NCI-H526 (cell line): Measurements from ENCODE around the gene COMMD4.
A peak's percentile ranks its signal among the peaks of the same experiment; 100 is the strongest.

Experiments used
- DNase-seq, 2 experiments: peaks; one replicate each; lab custom pipeline; 2025; lab: John Stamatoyannopoulos, UW

The COMMD4 gene

DNA sequence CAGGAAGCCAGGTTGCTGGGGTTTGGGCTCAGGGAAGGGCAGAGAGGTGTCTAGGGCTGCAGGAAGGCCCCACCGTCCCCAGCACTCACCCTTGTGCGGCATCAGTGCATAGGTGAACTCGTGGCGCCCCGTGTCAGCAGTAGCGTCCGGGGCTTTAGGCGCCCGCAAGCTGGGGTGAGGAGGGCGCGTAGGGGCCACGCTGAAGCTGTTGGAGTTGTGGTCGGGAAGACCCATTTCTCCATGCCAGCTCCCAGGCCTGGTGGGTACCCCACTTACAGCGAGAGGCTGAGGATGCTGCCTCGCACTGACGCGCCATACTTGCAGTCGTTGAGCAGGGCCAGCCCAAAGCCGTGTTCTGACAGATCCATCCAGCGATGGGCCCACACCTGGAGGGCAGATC lies 20.7 kb downstream of the COMMD4 start:
- no peak for DNase-seq

DNA sequence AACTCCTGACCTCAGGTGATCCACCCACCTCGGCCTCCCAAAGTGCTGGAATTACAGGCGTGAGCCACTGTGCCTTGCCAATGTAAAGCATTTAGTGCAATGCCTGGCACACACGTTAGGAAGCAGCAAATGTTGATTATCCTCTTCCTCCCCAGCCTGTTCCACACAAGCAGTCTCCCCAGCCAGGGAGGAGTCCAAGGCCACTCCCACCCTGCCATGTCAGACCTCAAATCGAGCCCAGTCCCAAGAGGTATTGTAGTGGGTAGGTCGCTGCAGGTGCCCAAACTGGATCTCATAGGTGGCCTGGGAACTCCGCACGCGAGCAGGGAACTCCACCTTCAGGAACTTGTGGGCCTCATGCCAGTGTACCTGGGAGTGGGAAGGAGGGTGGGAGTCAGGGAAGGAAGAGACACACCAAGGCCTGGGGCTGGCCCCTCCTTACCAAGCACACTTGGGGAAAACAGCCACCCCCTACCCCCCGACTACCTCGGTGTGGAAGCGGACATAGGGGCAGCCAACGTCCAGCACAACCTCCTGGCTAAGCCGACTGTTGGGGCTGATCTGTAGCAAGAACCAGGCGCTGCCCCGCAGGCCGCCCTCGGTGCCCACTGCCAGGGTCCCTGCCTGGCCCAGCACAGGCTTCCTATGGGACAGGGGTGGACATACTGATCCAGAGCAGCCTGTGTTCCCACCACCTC lies 22.3 kb downstream of the COMMD4 start:
- DNase-seq, result no peak

GRCh38 chr15:75358771-75359536 lies 23.1 kb downstream of the COMMD4 start:
- DNase-seq, result no peak

DNA sequence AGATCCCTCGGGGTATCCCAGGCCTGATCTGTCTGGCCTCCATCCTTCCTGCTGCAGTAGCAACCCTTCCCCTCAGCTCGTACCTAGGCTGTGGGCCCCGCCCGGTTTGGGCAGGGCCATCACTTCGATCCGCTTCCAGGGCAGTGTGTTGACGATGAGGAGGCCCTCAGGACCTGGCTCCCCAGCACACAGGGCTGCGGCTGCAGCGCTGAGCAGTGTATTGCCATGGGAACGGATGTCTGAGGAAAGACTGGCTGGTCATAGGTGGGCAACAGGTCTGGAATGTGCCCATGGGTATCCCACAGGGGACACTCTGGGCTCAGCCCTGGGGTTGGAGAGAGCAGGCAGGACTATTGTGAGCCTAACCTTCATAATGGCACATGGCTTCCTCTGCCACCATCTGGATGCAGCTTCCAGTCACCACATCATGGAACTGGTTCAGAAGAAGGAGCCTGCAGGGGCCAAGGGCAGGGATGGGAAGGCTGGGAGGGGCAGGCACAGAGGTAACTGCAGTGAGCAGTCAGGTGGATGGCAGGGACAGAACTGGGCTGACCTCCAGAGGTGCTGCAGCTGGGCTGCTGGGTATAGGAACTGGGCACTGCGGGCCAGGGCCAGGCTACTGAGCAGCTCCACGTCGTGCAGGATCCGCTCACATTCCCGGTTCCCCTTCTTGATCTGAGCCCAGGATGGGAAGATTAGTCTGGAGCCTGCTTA lies 23.8 kb downstream of the COMMD4 start:
- DNase-seq, result no peak

GRCh38 chr15:75360391-75360790 lies 24.5 kb downstream of the COMMD4 start:
- no peak for DNase-seq

DNA sequence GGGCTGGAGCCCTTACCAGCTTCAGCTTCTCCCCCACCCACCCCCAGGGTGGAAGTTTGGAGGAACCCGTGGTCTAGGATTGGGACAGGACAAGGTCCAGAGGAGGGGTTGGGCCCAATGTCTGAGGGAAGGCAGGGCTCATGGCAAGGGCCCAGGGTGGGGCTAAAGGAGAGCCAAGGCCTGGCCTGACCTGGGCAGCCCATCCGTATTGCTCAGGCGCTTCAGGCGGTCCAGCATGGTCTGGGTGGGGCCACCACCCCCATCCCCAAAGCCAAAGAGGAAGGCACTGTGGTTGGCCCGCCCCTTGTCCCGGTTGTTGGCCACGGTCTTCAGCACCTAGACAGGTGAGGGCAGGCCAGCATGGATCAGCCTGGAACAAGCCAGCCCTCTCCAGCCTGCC lies 25.0 kb downstream of the COMMD4 start:
- DNase-seq, result no peak

DNA sequence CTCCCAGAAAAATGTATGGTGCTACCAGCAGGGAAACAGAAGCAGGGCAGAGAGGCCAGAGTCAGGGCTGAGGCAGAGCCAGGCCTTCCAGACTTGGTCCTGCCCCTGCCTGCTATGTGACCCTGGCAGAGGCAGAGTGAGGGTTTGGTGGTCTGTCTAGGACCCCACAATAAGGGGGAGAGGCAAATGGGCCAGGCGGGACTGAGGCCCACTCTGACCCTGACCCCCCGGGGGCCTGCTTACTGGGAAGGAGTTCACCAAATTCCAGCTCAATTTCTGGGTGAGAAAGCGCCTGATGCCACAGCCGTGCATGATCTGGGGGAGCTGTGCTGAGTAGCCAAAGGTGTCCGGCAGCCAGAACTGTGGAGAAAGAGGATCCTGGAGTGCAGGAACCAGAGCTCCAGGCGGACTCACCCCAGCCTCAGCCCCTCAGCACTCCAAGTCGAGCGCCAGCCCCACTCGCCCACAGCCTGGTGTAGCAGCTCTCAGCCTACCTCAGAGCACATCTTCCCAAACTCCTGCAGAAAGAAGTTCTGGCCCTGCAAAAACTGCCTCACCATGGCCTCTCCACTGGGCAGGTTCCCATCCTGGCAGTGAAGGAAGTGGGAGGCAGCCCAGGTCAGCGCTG lies 25.6 kb downstream of the COMMD4 start:
- no peak for DNase-seq

GRCh38 chr15:75361989-75362641 lies 26.3 kb downstream of the COMMD4 start:
- DNase-seq, result no peak

DNA sequence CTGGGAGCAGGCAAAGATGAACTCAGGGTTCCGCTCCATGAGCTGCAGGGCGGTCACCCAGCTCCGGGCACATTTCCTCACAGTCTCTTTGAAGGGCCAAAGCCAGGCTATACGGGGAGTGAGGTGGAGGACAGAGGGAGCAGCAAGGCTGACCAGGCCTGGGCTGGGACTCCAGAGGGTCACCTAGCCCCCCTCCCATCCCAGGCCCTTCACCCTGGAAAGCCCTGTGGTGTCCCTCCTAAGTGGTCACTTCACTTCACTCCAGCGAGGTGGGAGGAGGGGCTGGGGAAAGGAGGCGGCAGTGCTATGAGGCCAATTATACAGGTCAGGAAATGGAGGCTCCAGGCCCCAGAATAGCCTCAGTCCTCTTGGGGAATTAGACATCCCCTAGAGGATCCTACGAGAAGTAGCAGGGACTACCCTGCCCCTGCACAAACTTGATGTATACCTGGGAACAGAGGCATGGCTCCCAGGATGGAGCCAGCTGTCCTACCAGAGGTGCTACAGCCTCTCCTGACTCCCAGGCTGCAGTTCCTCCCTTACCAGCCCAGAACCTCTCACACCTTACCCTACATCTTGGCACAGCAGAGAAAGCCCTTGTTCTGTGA lies 26.9 kb downstream of the COMMD4 start:
- DNase-seq, result no peak

DNA sequence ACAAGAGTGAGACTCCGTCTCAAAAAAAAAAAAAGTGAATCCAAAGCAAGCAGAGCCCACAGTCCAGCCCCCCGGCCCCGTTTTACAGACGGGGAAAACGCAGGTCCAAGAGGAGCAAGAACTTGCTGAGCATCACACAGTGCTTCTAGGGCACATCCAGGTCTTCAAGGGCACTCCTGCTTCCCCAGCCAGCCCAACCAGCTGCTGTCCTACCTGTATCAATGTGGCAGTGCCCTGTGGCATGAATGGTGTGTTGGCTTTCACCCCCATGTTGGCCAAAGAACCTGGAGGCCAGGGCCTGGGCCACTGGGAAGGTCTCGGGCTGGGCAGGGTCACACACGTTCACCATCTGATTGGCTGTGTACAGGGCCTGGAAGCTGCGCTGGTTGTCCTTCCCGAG lies 27.9 kb downstream of the COMMD4 start:
- no peak for DNase-seq

DNA sequence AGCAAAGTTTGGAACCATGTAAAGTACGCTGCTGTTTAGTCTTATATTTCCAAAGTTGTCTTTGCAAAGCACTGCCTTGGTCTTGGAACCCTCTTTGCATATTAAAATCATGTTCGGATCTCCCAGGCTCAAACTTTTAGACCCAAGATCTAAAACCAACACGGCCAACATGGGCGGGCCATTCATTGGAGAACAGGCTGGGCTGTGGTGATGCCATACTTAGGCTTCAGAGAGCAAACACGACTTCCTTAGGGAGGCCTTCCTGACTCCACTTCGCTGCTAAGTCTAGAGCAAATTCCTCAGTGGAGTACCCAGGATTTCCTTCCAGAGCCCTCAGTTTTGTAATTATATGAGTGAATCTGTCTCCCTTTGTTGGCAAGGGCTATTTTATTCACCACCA lies 29.0 kb downstream of the COMMD4 start:
- no peak for DNase-seq

- no peak for DNase-seq
Measured at GRCh38 chr15:75366163-75366562, 30.3 kb downstream of the COMMD4 start.

DNA sequence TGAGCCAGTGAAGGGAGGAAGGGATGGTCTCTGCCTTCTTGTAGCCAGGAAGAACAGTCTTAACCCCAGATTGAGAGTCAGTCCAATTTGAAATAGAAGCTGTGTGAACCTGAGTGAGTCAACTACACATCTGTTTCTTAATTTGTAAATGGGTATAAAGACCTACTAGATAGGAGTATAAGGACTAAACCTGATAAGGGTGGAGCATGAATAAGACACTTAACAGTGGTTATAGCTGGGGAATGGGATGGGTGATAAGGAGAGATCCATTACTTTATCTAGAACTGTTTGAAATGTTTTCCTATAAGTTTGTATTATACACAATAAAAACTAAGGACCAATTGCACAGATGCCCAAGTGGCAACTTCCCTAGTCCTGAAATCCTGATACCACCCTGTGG lies 31.1 kb downstream of the COMMD4 start:
- DNase-seq, result no peak

DNA sequence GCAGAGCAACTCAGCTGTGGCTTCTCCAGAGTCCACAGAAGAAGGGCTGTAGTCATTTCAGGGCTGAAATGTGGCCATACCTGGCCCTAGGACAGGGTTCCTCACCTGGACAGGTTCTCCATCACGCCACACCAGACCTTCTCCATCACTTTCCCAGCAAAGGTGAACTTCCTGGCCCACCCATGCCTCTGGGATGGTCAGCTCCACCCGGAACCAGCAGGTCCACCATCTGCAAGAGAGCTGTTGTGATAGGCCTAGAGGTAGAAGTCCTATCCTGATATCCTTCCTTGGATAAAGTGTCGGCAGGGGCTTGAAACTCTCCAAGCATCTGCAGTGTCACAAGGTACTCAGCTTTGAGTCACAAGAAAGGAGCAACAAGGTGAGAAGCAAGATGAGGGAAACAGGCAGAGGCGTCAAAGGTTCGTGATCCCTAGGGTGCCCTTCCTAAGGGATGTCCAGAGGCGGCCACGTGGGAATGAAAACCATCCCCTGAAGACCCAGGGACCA lies 31.6 kb downstream of the COMMD4 start:
- no peak for DNase-seq

- DNase-seq, result peak; percentile 93 to 99
Measured at GRCh38 chr15:75367913-75368688, 32.2 kb downstream of the COMMD4 start, which contains the start of gene MAN2C1. Gene MAN2C1, minus strand, starts transcription at chr15:75368607. Its CDS starts 24 bp downstream, at chr15:75368583.

DNA sequence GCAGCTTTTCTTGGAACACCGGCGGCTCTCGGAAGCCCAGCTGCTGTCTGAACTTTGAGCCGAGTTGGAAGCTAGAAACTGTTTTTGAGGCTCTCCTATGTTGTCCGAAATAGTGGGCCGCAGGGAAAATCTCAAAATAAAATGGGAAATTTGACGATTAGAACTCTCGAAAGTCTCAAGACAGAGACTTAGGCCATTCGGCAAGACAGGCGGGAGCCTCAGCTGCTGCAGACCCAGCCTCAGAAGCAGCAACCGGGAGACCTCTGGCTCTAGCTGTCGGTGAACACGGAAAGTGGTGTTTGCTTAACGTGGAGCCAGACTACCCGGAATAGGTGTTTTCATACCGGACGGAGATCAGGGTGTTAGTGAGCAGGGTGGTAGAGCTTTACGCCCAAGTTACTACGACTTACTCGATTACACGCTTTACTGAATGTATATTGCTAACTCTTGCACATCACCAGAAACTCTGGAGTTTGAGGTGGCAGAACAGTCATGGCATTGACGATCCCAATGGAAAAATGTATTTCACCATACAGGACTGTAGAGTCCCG lies 32.9 kb downstream of the COMMD4 start:
- peak in 1 of 2 experiments; percentile 37 for DNase-seq

GRCh38 chr15:75369897-75370581 lies 34.2 kb downstream of the COMMD4 start:
- no peak for DNase-seq

GRCh38 chr15:75371486-75371885 lies 35.6 kb downstream of the COMMD4 start:
- no peak for DNase-seq

DNA sequence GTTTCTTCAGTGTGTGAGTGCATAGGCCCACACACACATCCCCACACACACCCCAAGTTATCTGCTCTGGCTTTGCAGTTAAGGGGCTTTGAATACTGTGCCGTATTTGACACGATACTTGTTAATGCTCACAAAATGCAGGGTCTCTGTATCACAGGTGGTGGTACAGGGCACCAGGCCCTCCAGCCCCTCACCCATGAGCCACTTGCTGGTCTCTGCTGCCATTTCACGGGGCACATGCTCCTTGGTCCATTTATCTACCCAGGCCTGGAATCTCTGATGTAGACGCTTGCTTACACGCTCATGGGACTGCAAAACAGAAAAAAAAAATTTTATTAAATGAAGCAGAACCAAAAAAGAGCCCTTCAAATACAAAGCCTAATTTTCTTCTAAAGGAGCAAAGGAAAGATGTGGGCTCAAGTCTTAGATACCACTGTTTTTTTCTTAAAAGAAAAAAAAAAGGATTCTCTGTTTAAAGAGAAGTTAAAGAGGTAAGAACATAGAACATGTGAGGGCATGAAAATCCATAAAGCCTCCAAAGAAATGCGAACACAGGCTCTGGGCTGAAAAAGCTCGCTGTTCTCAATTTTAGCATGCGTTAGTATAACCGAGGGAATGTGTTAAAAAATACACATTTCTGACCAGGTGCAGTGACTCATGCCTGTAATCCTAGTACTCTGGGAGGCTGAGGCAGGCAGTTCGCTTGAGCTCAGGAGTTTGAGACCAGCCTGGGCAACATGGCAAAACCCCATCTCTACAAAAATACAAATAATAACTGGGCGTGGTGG lies 36.2 kb downstream of the COMMD4 start:
- no peak for DNase-seq
